Chondrocyte (in vitro differentiated cells): ENCODE data around the gene PRKCB. TPM values are rescaled to one million over a fixed set of nuclear protein-coding genes. Genes with fewer than 3 reads are reported as not detected.

Source experiments
- DNase-seq: peaks from one replicate; pipeline ENCODE4 v3.0.0; 2021; ENCODE audit warnings: mixed read lengths, low spot score
- H3K27ac Mint-ChIP-seq: one replicate; pipeline ENCODE4 v1.8.0; 2021; ENCODE audit warnings: mild to moderate bottlenecking, moderate library complexity, mixed read lengths; ENCODE audit not compliant: unreplicated experiment
- H3K27me3 Mint-ChIP-seq: 2 replicates; pipeline ENCODE4 v1.8.0; 2021; ENCODE audit warnings: low read depth, mixed read lengths
- H3K36me3 Mint-ChIP-seq: 2 replicates; pipeline ENCODE4 v1.8.0; 2021; ENCODE audit warnings: low read depth, mixed read lengths
- H3K4me1 Mint-ChIP-seq: 2 replicates; pipeline ENCODE4 v1.8.0; 2021; ENCODE audit warnings: low read depth, mild to moderate bottlenecking, mixed read lengths
- H3K4me3 Mint-ChIP-seq: one replicate; pipeline ENCODE4 v1.8.0; 2021; ENCODE audit warnings: mild to moderate bottlenecking, moderate library complexity, mixed read lengths; ENCODE audit not compliant: unreplicated experiment
- H3K9me3 Mint-ChIP-seq: 2 replicates; pipeline ENCODE4 v1.8.0; 2021; ENCODE audit warnings: low read depth, mixed read lengths
- total RNA-seq: library from RNA; stranded (reverse); gene quantifications from 3 replicates; pipeline ENCODE4 v1.2.1, GENCODE V29; 2021
- TF ChIP-seq, protein P1 (sequence below): fragments of 200-600 bp; sonication (generic); IDR thresholded peaks from 2 replicates; pipeline ENCODE4 v1.5.0; 2021; ENCODE audit warnings: antibody characterized with exemption, mild to moderate bottlenecking, moderate library complexity

The PRKCB gene
- total RNA-seq, 1 donor from 2014 or later, result not detected

DNA sequence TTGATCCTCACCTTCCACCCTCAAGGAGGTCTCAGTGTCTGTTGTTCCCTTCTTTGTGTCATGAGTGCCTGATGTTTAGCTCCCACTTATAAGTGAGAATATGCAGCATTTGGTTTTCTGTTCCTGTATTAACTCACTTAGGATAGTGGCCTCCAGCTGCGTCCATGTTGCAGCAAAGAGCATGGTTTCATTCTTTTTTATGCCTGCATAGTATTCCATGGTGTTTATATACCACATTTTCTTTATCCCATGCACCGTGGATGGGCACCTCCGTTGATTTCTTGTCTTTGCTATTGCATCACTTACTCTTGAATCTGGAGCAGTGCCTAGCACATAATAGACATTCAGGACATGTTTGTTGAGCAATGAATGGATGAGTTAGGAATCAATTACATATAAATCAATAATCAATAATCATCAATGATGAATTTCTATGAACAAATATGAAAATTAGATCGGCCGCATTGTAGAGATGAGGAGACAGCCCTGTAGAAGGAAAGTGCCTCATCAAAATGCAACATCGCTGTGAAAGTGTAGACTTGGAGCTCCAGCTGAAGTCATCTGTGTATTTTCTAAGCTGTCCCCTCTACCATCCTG, 129.5 kb downstream of the PRKCB start:
- peaks cover 5% of the 10 kb centered on the region for H3K27me3 Mint-ChIP-seq
- TF ChIP-seq, protein P1, sequence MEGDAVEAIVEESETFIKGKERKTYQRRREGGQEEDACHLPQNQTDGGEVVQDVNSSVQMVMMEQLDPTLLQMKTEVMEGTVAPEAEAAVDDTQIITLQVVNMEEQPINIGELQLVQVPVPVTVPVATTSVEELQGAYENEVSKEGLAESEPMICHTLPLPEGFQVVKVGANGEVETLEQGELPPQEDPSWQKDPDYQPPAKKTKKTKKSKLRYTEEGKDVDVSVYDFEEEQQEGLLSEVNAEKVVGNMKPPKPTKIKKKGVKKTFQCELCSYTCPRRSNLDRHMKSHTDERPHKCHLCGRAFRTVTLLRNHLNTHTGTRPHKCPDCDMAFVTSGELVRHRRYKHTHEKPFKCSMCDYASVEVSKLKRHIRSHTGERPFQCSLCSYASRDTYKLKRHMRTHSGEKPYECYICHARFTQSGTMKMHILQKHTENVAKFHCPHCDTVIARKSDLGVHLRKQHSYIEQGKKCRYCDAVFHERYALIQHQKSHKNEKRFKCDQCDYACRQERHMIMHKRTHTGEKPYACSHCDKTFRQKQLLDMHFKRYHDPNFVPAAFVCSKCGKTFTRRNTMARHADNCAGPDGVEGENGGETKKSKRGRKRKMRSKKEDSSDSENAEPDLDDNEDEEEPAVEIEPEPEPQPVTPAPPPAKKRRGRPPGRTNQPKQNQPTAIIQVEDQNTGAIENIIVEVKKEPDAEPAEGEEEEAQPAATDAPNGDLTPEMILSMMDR, result no peak
- no peak overlapping the region for H3K27ac Mint-ChIP-seq
- no peak overlapping the region for H3K4me3 Mint-ChIP-seq
- H3K4me1 Mint-ChIP-seq, result no peaks in the 10 kb centered on the region
- no peaks in the 10 kb centered on the region for H3K36me3 Mint-ChIP-seq
- H3K9me3 Mint-ChIP-seq, result peaks cover 9% of the 10 kb centered on the region
- no peak for DNase-seq

- Mint-ChIP-seq H3K27ac (no peak overlapping the region), H3K36me3 (no peaks in the 10 kb centered on the region), H3K9me3 (peaks cover 9% of the 10 kb centered on the region), H3K4me1 (no peaks in the 10 kb centered on the region), H3K27me3 (peaks cover 4% of the 10 kb centered on the region), H3K4me3 (no peak overlapping the region)
- TF ChIP-seq, protein P1, result no peak
- no peak for DNase-seq
Measured at GRCh38 chr16:23966597-23967394, 131.0 kb downstream of the PRKCB start.

- Mint-ChIP-seq H3K4me1 (no peaks in the 10 kb centered on the region), H3K27me3 (no peaks in the 10 kb centered on the region), H3K36me3 (no peaks in the 10 kb centered on the region), H3K27ac (no peak overlapping the region), H3K9me3 (peaks cover 9% of the 10 kb centered on the region), H3K4me3 (no peak overlapping the region)
- no peak for DNase-seq
- TF ChIP-seq, protein P1, result no peak
Measured at GRCh38 chr16:23967775-23968174, 132.0 kb downstream of the PRKCB start.

- H3K27ac Mint-ChIP-seq, result no peak overlapping the region
- H3K4me1 Mint-ChIP-seq, result no peaks in the 10 kb centered on the region
- TF ChIP-seq, protein P1, result no peak
- DNase-seq, result no peak
- no peaks in the 10 kb centered on the region for H3K27me3 Mint-ChIP-seq
- H3K36me3 Mint-ChIP-seq, result no peaks in the 10 kb centered on the region
- H3K9me3 Mint-ChIP-seq, result peaks cover 5% of the 10 kb centered on the region
- H3K4me3 Mint-ChIP-seq, result no peak overlapping the region
Measured at GRCh38 chr16:23968176-23968575, 132.4 kb downstream of the PRKCB start.

DNA sequence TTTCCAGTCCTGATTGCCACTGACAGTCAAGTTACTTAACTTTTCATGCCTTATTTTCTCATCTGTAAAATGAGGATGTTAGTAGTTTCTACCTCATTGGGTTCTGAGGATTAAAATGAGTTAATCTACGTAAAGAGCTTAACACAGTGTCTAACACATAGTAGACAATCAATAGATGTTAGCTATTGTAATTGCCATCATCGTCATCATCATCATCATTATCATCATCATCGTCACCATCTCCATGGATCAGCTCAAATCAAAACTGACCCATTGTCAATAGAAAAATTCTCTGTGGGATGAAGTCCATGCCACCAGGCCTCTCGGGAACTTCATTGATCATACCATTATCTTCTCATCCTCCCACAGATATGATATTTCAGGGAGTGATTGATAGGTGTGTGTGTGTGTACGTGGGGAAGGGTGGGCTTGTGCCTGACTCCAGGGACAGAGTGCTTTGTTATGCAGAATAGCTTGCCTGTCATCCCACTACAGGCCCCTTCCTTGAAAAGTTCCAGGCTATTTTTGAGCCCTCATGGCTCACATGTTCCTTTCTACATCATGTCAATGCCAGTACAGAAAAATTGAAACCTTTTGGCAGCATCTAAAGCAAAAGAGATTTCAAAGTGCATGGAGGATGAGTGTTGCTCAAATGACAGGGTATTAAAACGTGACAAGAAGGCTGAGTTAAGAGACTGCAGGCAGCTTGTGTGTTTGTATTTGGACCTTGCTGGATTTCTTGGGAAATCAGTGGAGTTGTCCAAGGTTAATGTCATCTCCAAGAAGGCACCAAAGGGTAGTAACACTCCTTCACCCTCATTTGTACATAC, 133.9 kb downstream of the PRKCB start:
- H3K4me1 Mint-ChIP-seq, result no peaks in the 10 kb centered on the region
- no peaks in the 10 kb centered on the region for H3K27me3 Mint-ChIP-seq
- no peak overlapping the region for H3K27ac Mint-ChIP-seq
- H3K4me3 Mint-ChIP-seq, result no peak overlapping the region
- H3K36me3 Mint-ChIP-seq, result no peaks in the 10 kb centered on the region
- TF ChIP-seq, protein P1, result no peak
- DNase-seq, result no peak
- peaks cover 10% of the 10 kb centered on the region for H3K9me3 Mint-ChIP-seq
